Measurements from ENCODE around the gene CCND1. TPM values are rescaled to one million over a fixed set of nuclear protein-coding genes. Genes with fewer than 3 reads are reported as not detected.

CCND1 gene
- total RNA-seq, 4 donors from 2014 or later, result 90.1 to 451 (median 213) TPM

GRCh38 chr11:69700278-69701140 lies 59.6 kb downstream of the CCND1 start:
- TF ChIP-seq CTCF (IDR thresholded peaks at IDR 0.05; ENCODE audit: low read depth), result no peak

GRCh38 chr11:69702239-69702691 lies 61.3 kb downstream of the CCND1 start:
- TF ChIP-seq CTCF (IDR thresholded peaks at IDR 0.05; ENCODE audit: low read depth), result no peak

- TF ChIP-seq CTCF (IDR thresholded peaks at IDR 0.05; ENCODE audit: low read depth), result no peak
Observed at GRCh38 chr11:69702769-69703452, 62.0 kb downstream of the CCND1 start.

- no peak for TF ChIP-seq CTCF (IDR thresholded peaks at IDR 0.05; ENCODE audit: low read depth)
Observed at GRCh38 chr11:69703453-69703767, 62.5 kb downstream of the CCND1 start.

Other genes with a start within 250 kb of the CCND1 start
- not detected for gene LINC01488, start 159.5 kb upstream of the CCND1 start, total RNA-seq
- 10 to 100 TPM; 13.3 to 35.2 (median 22.8) TPM for gene LTO1, start 34.2 kb downstream of the CCND1 start, total RNA-seq
- not detected for gene FGF19, start 62.9 kb downstream of the CCND1 start, total RNA-seq
- gene FGF4, start 134.2 kb downstream of the CCND1 start, total RNA-seq, result not detected
- not detected for gene FGF3, start 178.3 kb downstream of the CCND1 start, total RNA-seq

Data from subcutaneous adipose tissue (tissue), 4 donors.